ENCODE data around the gene RHOT2. TPM values are rescaled to one million over a fixed set of nuclear protein-coding genes. Genes with fewer than 3 reads are reported as not detected.

Gene RHOT2
- total RNA-seq, 1 experiment from 2014 or later: 98.5 TPM

DNA sequence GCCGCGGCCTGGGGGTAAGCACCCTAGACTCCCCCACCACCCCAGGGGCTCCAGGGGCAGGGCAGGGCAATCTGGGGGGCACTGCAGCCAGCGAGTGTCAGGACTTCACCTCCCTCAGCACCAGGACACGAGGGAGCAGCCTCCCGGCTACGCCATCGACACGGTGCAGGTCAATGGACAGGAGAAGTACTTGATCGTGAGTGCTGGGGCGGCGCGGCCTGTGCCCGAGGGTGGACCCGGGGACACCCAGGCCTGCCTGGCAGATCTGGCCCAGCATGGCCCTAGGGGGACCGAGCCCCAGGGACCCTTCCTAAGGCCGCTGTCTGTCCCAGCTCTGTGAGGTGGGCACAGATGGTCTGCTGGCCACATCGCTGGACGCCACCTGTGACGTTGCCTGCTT, 4.4 kb downstream of the RHOT2 start:
- intact Hi-C loops (cut with micrococcal nuclease): no loop called here
- H2AFZ ChIP-seq (ENCODE audit: low read depth, low read length, poor library complexity, severe bottlenecking): no peak overlapping the region
- ChIA-PET RAD21 (ENCODE audit: low non-redundant PET in 1 of 2, low total read pairs in 2 of 2, uncharacterized antibody in 2 of 2, unreplicated experiment in 2 of 2) (no interaction called here), CTCF (no interaction called here), POLR2A (no interaction called here)
- H3K4me2 ChIP-seq (ENCODE audit: low read length): no peak overlapping the region
- ATAC-seq: no peak
- H3K9me2 ChIP-seq (ENCODE audit: insufficient read depth): no peaks in the 10 kb centered on the region
- no peaks in the 10 kb centered on the region for H3K9me3 ChIP-seq (ENCODE audit: control insufficient read depth in 1 of 2, insufficient read depth in 1 of 2, low read depth in 1 of 2, low read length in 2 of 2)
- H3K4me1 ChIP-seq (ENCODE audit: control insufficient read depth in 1 of 2, insufficient read depth in 2 of 2, low read length in 2 of 2): peaks cover 0 to 9% of the 10 kb centered on the region in 2 experiments; a peak in 1 of 4 replicates
- H3K4me3 ChIP-seq (replicated peaks in 1 of 2; ENCODE audit: low read depth in 1 of 2, low read length in 2 of 2): no peak overlapping the region
- H3K79me2 ChIP-seq (ENCODE audit: insufficient read depth, low read length): peaks cover 26% of the 10 kb centered on the region
- DNase-seq (ENCODE audit: low read depth, low spot score): no peak
- TF ChIP-seq ZFX (IDR thresholded peaks at IDR 0.05): no peak
- TF ChIP-seq, protein P1, sequence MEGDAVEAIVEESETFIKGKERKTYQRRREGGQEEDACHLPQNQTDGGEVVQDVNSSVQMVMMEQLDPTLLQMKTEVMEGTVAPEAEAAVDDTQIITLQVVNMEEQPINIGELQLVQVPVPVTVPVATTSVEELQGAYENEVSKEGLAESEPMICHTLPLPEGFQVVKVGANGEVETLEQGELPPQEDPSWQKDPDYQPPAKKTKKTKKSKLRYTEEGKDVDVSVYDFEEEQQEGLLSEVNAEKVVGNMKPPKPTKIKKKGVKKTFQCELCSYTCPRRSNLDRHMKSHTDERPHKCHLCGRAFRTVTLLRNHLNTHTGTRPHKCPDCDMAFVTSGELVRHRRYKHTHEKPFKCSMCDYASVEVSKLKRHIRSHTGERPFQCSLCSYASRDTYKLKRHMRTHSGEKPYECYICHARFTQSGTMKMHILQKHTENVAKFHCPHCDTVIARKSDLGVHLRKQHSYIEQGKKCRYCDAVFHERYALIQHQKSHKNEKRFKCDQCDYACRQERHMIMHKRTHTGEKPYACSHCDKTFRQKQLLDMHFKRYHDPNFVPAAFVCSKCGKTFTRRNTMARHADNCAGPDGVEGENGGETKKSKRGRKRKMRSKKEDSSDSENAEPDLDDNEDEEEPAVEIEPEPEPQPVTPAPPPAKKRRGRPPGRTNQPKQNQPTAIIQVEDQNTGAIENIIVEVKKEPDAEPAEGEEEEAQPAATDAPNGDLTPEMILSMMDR (IDR thresholded peaks at IDR 0.05 in 2 of 3, conservative IDR thresholded peaks at IDR 0.05 in 1 of 3; ENCODE audit: borderline replicate concordance in 1 of 3, insufficient read depth in 1 of 3, low read depth in 2 of 3, low read length in 2 of 3): no peak
- TF ChIP-seq, protein P2, sequence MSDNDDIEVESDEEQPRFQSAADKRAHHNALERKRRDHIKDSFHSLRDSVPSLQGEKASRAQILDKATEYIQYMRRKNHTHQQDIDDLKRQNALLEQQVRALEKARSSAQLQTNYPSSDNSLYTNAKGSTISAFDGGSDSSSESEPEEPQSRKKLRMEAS (IDR thresholded peaks at IDR 0.05): no peak
- no peak for TF ChIP-seq FOSL1 (IDR thresholded peaks at IDR 0.05; ENCODE audit: low read depth)
- no peak for TF ChIP-seq CBX3 (IDR thresholded peaks at IDR 0.05; ENCODE audit: low read depth)
- no peak for TF ChIP-seq POLR2AphosphoS5 (IDR thresholded peaks at IDR 0.05; ENCODE audit: low read depth, low read length)
- no peak for TF ChIP-seq YY1 (IDR thresholded peaks at IDR 0.05; ENCODE audit: extremely low read depth, insufficient replicate concordance, low read depth, low read length)
- TF ChIP-seq SP1 (IDR thresholded peaks at IDR 0.05; ENCODE audit: low read depth): no peak
- TF ChIP-seq, protein P3, sequence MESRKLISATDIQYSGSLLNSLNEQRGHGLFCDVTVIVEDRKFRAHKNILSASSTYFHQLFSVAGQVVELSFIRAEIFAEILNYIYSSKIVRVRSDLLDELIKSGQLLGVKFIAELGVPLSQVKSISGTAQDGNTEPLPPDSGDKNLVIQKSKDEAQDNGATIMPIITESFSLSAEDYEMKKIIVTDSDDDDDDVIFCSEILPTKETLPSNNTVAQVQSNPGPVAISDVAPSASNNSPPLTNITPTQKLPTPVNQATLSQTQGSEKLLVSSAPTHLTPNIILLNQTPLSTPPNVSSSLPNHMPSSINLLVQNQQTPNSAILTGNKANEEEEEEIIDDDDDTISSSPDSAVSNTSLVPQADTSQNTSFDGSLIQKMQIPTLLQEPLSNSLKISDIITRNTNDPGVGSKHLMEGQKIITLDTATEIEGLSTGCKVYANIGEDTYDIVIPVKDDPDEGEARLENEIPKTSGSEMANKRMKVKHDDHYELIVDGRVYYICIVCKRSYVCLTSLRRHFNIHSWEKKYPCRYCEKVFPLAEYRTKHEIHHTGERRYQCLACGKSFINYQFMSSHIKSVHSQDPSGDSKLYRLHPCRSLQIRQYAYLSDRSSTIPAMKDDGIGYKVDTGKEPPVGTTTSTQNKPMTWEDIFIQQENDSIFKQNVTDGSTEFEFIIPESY (IDR thresholded peaks at IDR 0.05; ENCODE audit: extremely low read depth, insufficient replicate concordance, low read length): no peak
- TF ChIP-seq, protein P4, sequence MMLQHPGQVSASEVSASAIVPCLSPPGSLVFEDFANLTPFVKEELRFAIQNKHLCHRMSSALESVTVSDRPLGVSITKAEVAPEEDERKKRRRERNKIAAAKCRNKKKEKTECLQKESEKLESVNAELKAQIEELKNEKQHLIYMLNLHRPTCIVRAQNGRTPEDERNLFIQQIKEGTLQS (IDR thresholded peaks at IDR 0.05): no peak
- no peak for TF ChIP-seq EGR1 (IDR thresholded peaks at IDR 0.05; ENCODE audit: low read depth)
- no peak for TF ChIP-seq POLR2A (IDR thresholded peaks at IDR 0.05; ENCODE audit: borderline replicate concordance, extremely low read depth, insufficient read depth, insufficient read length)
- no peak for TF ChIP-seq TCF7L2 (IDR thresholded peaks at IDR 0.05; ENCODE audit: borderline replicate concordance, extremely low read depth, insufficient read depth, insufficient read length)
- TF ChIP-seq ELF1 (IDR thresholded peaks at IDR 0.05; ENCODE audit: borderline replicate concordance, low read depth): no peak
- no peak overlapping the region for H3K9ac ChIP-seq (ENCODE audit: low read length)
- no peaks in the 10 kb centered on the region for H3K27me3 ChIP-seq (ENCODE audit: insufficient read depth, low read length)
- no peaks in the 10 kb centered on the region for H4K20me1 ChIP-seq (ENCODE audit: insufficient read depth)
- H3K36me3 ChIP-seq (ENCODE audit: control insufficient read depth in 1 of 2, insufficient read depth in 2 of 2, low read length in 2 of 2): peaks cover 0 to 4% of the 10 kb centered on the region in 2 experiments; a peak in 1 of 4 replicates
- no TSS peak for BruUV-seq (replicated peaks)
- no peak overlapping the region for H3K27ac ChIP-seq (ENCODE audit: low read depth, low read length)

Data from HCT116 (cell line).